ENCODE data around the gene TP53I13.

- TF ChIP-seq GLIS3 (CRISPR knock-in tag; IDR thresholded peaks at IDR 0.05) (no peak), CREB5 (CRISPR knock-in tag; IDR thresholded peaks at IDR 0.05; ENCODE audit: low read depth) (no peak), PPARA (CRISPR knock-in tag; IDR thresholded peaks at IDR 0.05; ENCODE audit: borderline replicate concordance) (no peak), ZFP30 (CRISPR knock-in tag; IDR thresholded peaks at IDR 0.05) (no peak), ZNF70 (CRISPR knock-in tag; IDR thresholded peaks at IDR 0.05) (no peak), SNAI2 (CRISPR knock-in tag; IDR thresholded peaks at IDR 0.05) (no peak), ARNTL (CRISPR knock-in tag; IDR thresholded peaks at IDR 0.05; ENCODE audit: borderline replicate concordance, low read depth) (no peak), BACH2 (CRISPR knock-in tag; IDR thresholded peaks at IDR 0.05; ENCODE audit: borderline replicate concordance) (no peak), TOX (CRISPR knock-in tag; IDR thresholded peaks at IDR 0.05; ENCODE audit: borderline replicate concordance) (no peak), ISL1 (CRISPR knock-in tag; IDR thresholded peaks at IDR 0.05) (no peak), OSR1 (CRISPR knock-in tag; IDR thresholded peaks at IDR 0.05) (no peak), PATZ1 (CRISPR knock-in tag; IDR thresholded peaks at IDR 0.05; ENCODE audit: borderline replicate concordance) (no peak)
- TF ChIP-seq, protein P1, sequence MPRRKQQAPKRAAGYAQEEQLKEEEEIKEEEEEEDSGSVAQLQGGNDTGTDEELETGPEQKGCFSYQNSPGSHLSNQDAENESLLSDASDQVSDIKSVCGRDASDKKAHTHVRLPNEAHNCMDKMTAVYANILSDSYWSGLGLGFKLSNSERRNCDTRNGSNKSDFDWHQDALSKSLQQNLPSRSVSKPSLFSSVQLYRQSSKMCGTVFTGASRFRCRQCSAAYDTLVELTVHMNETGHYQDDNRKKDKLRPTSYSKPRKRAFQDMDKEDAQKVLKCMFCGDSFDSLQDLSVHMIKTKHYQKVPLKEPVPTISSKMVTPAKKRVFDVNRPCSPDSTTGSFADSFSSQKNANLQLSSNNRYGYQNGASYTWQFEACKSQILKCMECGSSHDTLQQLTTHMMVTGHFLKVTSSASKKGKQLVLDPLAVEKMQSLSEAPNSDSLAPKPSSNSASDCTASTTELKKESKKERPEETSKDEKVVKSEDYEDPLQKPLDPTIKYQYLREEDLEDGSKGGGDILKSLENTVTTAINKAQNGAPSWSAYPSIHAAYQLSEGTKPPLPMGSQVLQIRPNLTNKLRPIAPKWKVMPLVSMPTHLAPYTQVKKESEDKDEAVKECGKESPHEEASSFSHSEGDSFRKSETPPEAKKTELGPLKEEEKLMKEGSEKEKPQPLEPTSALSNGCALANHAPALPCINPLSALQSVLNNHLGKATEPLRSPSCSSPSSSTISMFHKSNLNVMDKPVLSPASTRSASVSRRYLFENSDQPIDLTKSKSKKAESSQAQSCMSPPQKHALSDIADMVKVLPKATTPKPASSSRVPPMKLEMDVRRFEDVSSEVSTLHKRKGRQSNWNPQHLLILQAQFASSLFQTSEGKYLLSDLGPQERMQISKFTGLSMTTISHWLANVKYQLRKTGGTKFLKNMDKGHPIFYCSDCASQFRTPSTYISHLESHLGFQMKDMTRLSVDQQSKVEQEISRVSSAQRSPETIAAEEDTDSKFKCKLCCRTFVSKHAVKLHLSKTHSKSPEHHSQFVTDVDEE (CRISPR knock-in tag; IDR thresholded peaks at IDR 0.05) = no peak
Measured at GRCh38 chr17:29611351-29612093, 43.0 kb downstream of the TP53I13 start.

All from SK-N-SH treated with all-trans-retinoic acid at 6 μM for 48 hours (cell line).